HepG2 (cell line): ENCODE results near the gene ADPRHL1. TPM values are rescaled to one million over a fixed set of nuclear protein-coding genes. Genes with fewer than 3 reads are reported as not detected.

ENCODE experiments used
- ATAC-seq: fragments of 200-7000 bp; cut with Tn5 transposase; 3 replicates; pipeline ENCODE4 v1.9.1; 2020; ENCODE audit warnings: mild to moderate bottlenecking, moderate library complexity
- BruUV-seq: library from RNA; stranded (reverse); fragments of 400-500 nt; replicated peaks from 2 replicates; lab custom pipeline; 2021; lab: Mats Ljungman, UMichigan
- CTCF ChIA-PET: fragments of 300-600 bp; formaldehyde crosslinking; extraction: SDS; loops from one replicate; lab custom pipeline; 2021; ENCODE audit warnings: low total read pairs, inconsistent platforms, low intra/inter-chr PET ratio; lab: Yijun Ruan, JAX
- POLR2A ChIA-PET: fragments of 350-600 bp; sonication (Branson Sonifier 250); formaldehyde crosslinking; loops from one replicate; lab custom pipeline; 2020; ENCODE audit warnings: antibody characterized with exemption, inconsistent platforms; lab: Yijun Ruan, JAX
- DNase-seq: peaks from one replicate; pipeline ENCODE4 v3.0.0-alpha.2; 2015; ENCODE audit warnings: low spot score
- FAIRE-seq: peaks from 3 replicates; lab custom pipeline; 2011; peaks lifted over from hg19 to GRCh38; lab: Jason Lieb, UNC
- H2AFZ ChIP-seq: one replicate; pipeline ENCODE4 v1.6.1; 2011; ENCODE audit warnings: low read length, inconsistent platforms
- H3K27ac ChIP-seq: fragments of 300-600 bp; 3 replicates; pipeline ENCODE4 v1.8.0; 2011; ENCODE audit warnings: mixed run types, mild to moderate bottlenecking, mixed read lengths, low read length, inconsistent platforms; ENCODE audit not compliant: insufficient read depth; ENCODE audit errors: extremely low read length
- H3K27me3 ChIP-seq, 2 experiments: fragments of 200-600 bp in 1 of 2; 2 replicates in 1 of 2; 3 replicates in 1 of 2; pipeline versions ENCODE4 v1.6.0 to v1.8.0; 2011; ENCODE audit warnings: low read length in 2 of 2, mild to moderate bottlenecking in 2 of 2, moderate library complexity in 2 of 2, inconsistent platforms in 1 of 2; ENCODE audit not compliant: insufficient read depth in 2 of 2, control insufficient read depth in 1 of 2
- H3K36me3 ChIP-seq, 2 experiments: fragments of 200-600 bp in 1 of 2; replicated peaks in 1 of 2; 2 replicates in 1 of 2; 3 replicates in 1 of 2; pipeline versions ENCODE4 v1.5.1 to v1.8.0; 2011; ENCODE audit warnings: low read length in 2 of 2, inconsistent platforms in 1 of 2; ENCODE audit not compliant: insufficient read depth in 2 of 2, control insufficient read depth in 1 of 2
- H3K4me1 ChIP-seq: 2 replicates; pipeline ENCODE4 v1.5.1; 2012; ENCODE audit warnings: low read length, inconsistent platforms; ENCODE audit not compliant: insufficient read depth
- H3K4me2 ChIP-seq: 2 replicates; pipeline ENCODE4 v1.6.0; 2011; ENCODE audit warnings: low read depth, low read length, inconsistent platforms
- H3K4me3 ChIP-seq, 3 experiments: fragments of 200-600 bp in 1 of 3; sonication (generic), shearing (Covaris generic) in 1 of 3; replicated peaks in 1 of 3; 2 replicates each; pipeline ENCODE4 v1.5.1; 2011 to 2016; ENCODE audit warnings: low read length in 3 of 3, inconsistent platforms in 2 of 3, low read depth in 2 of 3, mild to moderate bottlenecking in 2 of 3, control low read depth in 1 of 3, mixed read lengths in 1 of 3; ENCODE audit not compliant: insufficient read depth in 1 of 3
- H3K79me2 ChIP-seq: one replicate; pipeline ENCODE4 v1.6.1; 2011; ENCODE audit warnings: low read length, inconsistent platforms; ENCODE audit not compliant: insufficient read depth
- H3K9ac ChIP-seq: 2 replicates; pipeline ENCODE4 v1.6.0; 2011; ENCODE audit warnings: mild to moderate bottlenecking, low read depth, low read length, inconsistent platforms; ENCODE audit not compliant: insufficient read depth
- H3K9me3 ChIP-seq: 2 replicates; pipeline ENCODE4 v1.5.1; 2012; ENCODE audit warnings: mild to moderate bottlenecking, low read length
- H4K20me1 ChIP-seq: 2 replicates; pipeline ENCODE4 v1.6.0; 2011; ENCODE audit warnings: inconsistent platforms, mild to moderate bottlenecking, low read length, moderate library complexity; ENCODE audit not compliant: insufficient read depth
- CREB1 ChIP-seq, 2 experiments: fragments of 450-650 bp in 1 of 2; IDR thresholded peaks; 2 replicates each; pipeline ENCODE4 v1.6.1; 2016 to 2017; ENCODE audit warnings: control low read depth in 1 of 2, mild to moderate bottlenecking in 1 of 2, missing compliant biosample characterization in 1 of 2, missing genetic modification characterization in 1 of 2
- HMGXB3 ChIP-seq: sonication (generic); formaldehyde crosslinking; IDR thresholded peaks from 2 replicates; pipeline ENCODE4 v1.4.0; 2020; ENCODE audit warnings: missing genetic modification reagents, borderline replicate concordance
- ZNF232 ChIP-seq: sonication (generic); formaldehyde crosslinking; IDR thresholded peaks from 2 replicates; pipeline ENCODE4 v1.4.0; 2020; ENCODE audit warnings: missing genetic modification reagents, borderline replicate concordance
- ZNF598 ChIP-seq: sonication (generic); formaldehyde crosslinking; IDR thresholded peaks from 2 replicates; pipeline ENCODE4 v1.5.1; 2020; ENCODE audit warnings: mild to moderate bottlenecking, missing genetic modification reagents, borderline replicate concordance
- WGBS: methylation state at CpG from one replicate; pipeline ENCODE4 v1.1.6; 2017; ENCODE audit warnings: low lambda C conversion rate; 5-methylcytosine and 5-hydroxymethylcytosine counted together
- in situ Hi-C: cut with HindIII; loops from 2 replicates; pipeline ENCODE4 v1.10.0; 2017; ENCODE audit warnings: low pct_unique_long_range_greater_than_20kb; ENCODE audit not compliant: extremely low pct_ligation_motif_present
- intact Hi-C: fragments of 100-400 bp; cut with micrococcal nuclease; formaldehyde crosslinking; loops from one replicate; pipeline ENCODE4 v1.10.0; 2022; ENCODE audit not compliant: unreplicated experiment
- polyA plus RNA-seq, 8 experiments: library from polyadenylated mRNA; depleted of rRNA in 3 of 8; stranded (reverse) in 7 of 8; unstranded in 1 of 8; fragments of >200 nt; fragmentation: Illumina TruSeq in 4 of 8; extraction: Trizol in 4 of 8; gene quantifications; 2 replicates each; pipeline versions ENCODE4 v1.2.1 to v1.2.3, GENCODE V29; 2011 to 2016; ENCODE audit warnings: low read depth in 4 of 8, missing spikeins in 1 of 8, mixed read lengths in 1 of 8; ENCODE audit not compliant: insufficient read depth in 1 of 8
- total RNA-seq, 5 experiments: library from RNA; depleted of rRNA; stranded (reverse); fragments of >200 nt; fragmentation: Illumina TruSeq; extraction: Trizol; gene quantifications; 2 replicates each; pipeline ENCODE4 v1.2.3, GENCODE V29; 2016; ENCODE audit warnings: low read depth in 1 of 5
- TF ChIP-seq, protein P1 (sequence below): IDR thresholded peaks from 2 replicates; pipeline ENCODE4 v1.6.1; 2018; ENCODE audit warnings: missing genetic modification reagents

Gene ADPRHL1
- total and polyA plus RNA-seq, 2 of the 13 experiments (the other 11 are each of a cell fraction or from before 2014, with no cell fraction given) = 0.34 to 0.40 TPM

GRCh38 chr13:113410472-113411201 lies 42.7 kb downstream of the ADPRHL1 start (continued):
- TF ChIP-seq ZNF598 (CRISPR knock-in tag) (0 out of 2 replicates have a peak, but pooled peaks have one; percentile 28), CREB1 (IDR thresholded peaks at IDR 0.05) (peak; percentile 82), CREB1 (CRISPR knock-in tag; IDR thresholded peaks at IDR 0.05) (no peak)

DNA sequence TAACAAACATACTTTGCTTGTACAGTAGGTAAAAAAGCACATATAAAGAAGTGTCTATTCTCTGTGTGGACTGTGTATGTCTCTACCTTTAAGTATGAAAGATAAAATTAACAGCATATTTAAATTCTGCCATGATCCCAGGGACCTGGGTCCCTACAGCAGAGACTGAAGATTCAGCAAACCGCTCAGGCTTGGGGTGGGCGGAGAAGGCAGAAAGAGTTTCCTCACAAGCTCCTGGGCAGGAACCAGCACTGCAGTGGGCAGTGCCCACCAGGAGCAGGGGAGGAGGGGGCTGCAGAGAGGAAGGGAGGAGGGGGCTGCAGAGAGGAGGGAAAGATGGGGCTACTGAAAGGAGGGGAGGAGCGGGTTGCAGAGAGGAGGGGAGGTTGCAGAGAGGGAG lies 44.7 kb downstream of the ADPRHL1 start:
- H3K36me3 ChIP-seq = no peaks in the 10 kb centered on the region
- H3K27ac ChIP-seq = no peak overlapping the region
- DNase-seq = no peak
- no peak overlapping the region for H3K4me2 ChIP-seq
- intact Hi-C loops = no loop called here
- H3K27me3 ChIP-seq = peaks cover 19 to 83% of the 10 kb centered on the region in 2 experiments
- H2AFZ ChIP-seq = no peak overlapping the region
- H3K4me3 ChIP-seq = no peak overlapping the region
- no peaks in the 10 kb centered on the region for H3K9me3 ChIP-seq
- ChIA-PET CTCF (no interaction called here), POLR2A (no interaction called here)
- ATAC-seq = no peak
- no peak overlapping the region for H3K9ac ChIP-seq
- BruUV-seq = no TSS peak
- no peaks in the 10 kb centered on the region for H4K20me1 ChIP-seq
- TF ChIP-seq ZNF232 (CRISPR knock-in tag) (no peak), HMGXB3 (CRISPR knock-in tag) (no peak)
- TF ChIP-seq, protein P1, sequence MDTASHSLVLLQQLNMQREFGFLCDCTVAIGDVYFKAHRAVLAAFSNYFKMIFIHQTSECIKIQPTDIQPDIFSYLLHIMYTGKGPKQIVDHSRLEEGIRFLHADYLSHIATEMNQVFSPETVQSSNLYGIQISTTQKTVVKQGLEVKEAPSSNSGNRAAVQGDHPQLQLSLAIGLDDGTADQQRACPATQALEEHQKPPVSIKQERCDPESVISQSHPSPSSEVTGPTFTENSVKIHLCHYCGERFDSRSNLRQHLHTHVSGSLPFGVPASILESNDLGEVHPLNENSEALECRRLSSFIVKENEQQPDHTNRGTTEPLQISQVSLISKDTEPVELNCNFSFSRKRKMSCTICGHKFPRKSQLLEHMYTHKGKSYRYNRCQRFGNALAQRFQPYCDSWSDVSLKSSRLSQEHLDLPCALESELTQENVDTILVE = no peak
- H3K79me2 ChIP-seq = no peaks in the 10 kb centered on the region
- in situ Hi-C loops = loop anchor here (5.0 kb wide), 1 partner anchor 44 kb away; the partner anchor contains the start of gene ADPRHL1
- H3K4me1 ChIP-seq = peaks cover 53% of the 10 kb centered on the region
- 50% methylated on average over 3 of the region's 3 CpGs for WGBS
- no peak for FAIRE-seq
